ENCODE data around the gene UBE2Q2. TPM values are rescaled to one million over a fixed set of nuclear protein-coding genes. Genes with fewer than 3 reads are reported as not detected.

Gene UBE2Q2
- polyA plus RNA-seq, 3 donors, result 13.6 to 22.1 (median 20.9) TPM

GRCh38 chr15:75929799-75930565, 86.7 kb downstream of the UBE2Q2 start:
- H3K27me3 Mint-ChIP-seq (ENCODE audit: low read depth in 3 of 3), result no peaks in the 10 kb centered on the region

GRCh38 chr15:75930866-75931265, 87.6 kb downstream of the UBE2Q2 start:
- peak overlapping the region in 1 of 7 donors; percentile 40 for H3K27ac Mint-ChIP-seq
- no peaks in the 10 kb centered on the region for H3K79me2 ChIP-seq (ENCODE audit: insufficient read depth, low read length)
- H3K27ac ChIP-seq (ENCODE audit: low read depth in 1 of 2, low read length in 2 of 2), result no peak overlapping the region

More at GRCh38 chr15:75929799-75930565, 86.7 kb downstream of the UBE2Q2 start:
- Histone ChIP-seq H3K4me3 (replicated peaks in 1 of 3; ENCODE audit: low read depth in 2 of 3, low read length in 3 of 3) (no peak overlapping the region), H4K20me1 (ENCODE audit: insufficient read depth, low read length) (no peaks in the 10 kb centered on the region), H3K9me3 (replicated peaks in 1 of 2; ENCODE audit: control insufficient read depth in 1 of 2, insufficient read depth in 1 of 2, low read length in 2 of 2) (no peaks in the 10 kb centered on the region), H3K27me3 (ENCODE audit: control insufficient read depth in 2 of 2, insufficient read depth in 2 of 2, low read length in 2 of 2) (no peaks in the 10 kb centered on the region), H3K4me2 (replicated peaks; ENCODE audit: extremely low read depth, low read length, poor library complexity, severe bottlenecking) (no peak overlapping the region), H3K36me3 (replicated peaks in 1 of 2; ENCODE audit: control insufficient read depth in 1 of 2, insufficient read depth in 2 of 2, low read length in 2 of 2) (peaks cover 50 to 78% of the 10 kb centered on the region in 2 donors), H3K27ac (ENCODE audit: low read depth in 1 of 2, low read length in 2 of 2) (no peak overlapping the region), H3K79me2 (ENCODE audit: insufficient read depth, low read length) (no peaks in the 10 kb centered on the region), H2AFZ (ENCODE audit: insufficient read depth, low read depth, low read length, poor library complexity, severe bottlenecking) (no peak overlapping the region), H3K9ac (ENCODE audit: insufficient read depth, low read length, poor library complexity, severe bottlenecking) (no peak overlapping the region), H3K4me1 (ENCODE audit: control insufficient read depth in 1 of 2, insufficient read depth in 2 of 2, low read length in 2 of 2) (peaks cover 0 to 8% of the 10 kb centered on the region in 2 donors)
- intact Hi-C loops (cut with micrococcal nuclease), result loop anchor here in 1 of 2 donors (5.0 kb wide), 1 partner anchor 207 kb away; no protein-coding TSS in a partner anchor
- H3K4me1 Mint-ChIP-seq, result peaks cover 9% of the 10 kb centered on the region
- H3K27ac Mint-ChIP-seq, result no peak overlapping the region
- WGBS (ENCODE audit: insufficient coverage), result 80% methylated on average over 1 of the region's 5 CpGs
- no peak overlapping the region for H3K4me3 Mint-ChIP-seq
- TF ChIP-seq CTCF (IDR thresholded peaks at IDR 0.05), result no peak
- no peaks in the 10 kb centered on the region for H3K9me3 Mint-ChIP-seq
- no peak for DNase-seq
- H3K36me3 Mint-ChIP-seq, result peaks cover 56 to 66% of the 10 kb centered on the region in 2 donors

More at GRCh38 chr15:75930866-75931265, 87.6 kb downstream of the UBE2Q2 start:
- Mint-ChIP-seq H3K36me3 (peaks cover 60 to 66% of the 10 kb centered on the region in 2 donors), H3K4me1 (peaks cover 3% of the 10 kb centered on the region), H3K27me3 (ENCODE audit: low read depth in 3 of 3) (no peaks in the 10 kb centered on the region), H3K9me3 (no peaks in the 10 kb centered on the region), H3K4me3 (no peak overlapping the region)
- Histone ChIP-seq H2AFZ (ENCODE audit: insufficient read depth, low read depth, low read length, poor library complexity, severe bottlenecking) (no peak overlapping the region), H3K4me3 (replicated peaks in 1 of 3; ENCODE audit: low read depth in 2 of 3, low read length in 3 of 3) (no peak overlapping the region), H3K9ac (ENCODE audit: insufficient read depth, low read length, poor library complexity, severe bottlenecking) (no peak overlapping the region), H3K4me1 (ENCODE audit: control insufficient read depth in 1 of 2, insufficient read depth in 2 of 2, low read length in 2 of 2) (no peaks in the 10 kb centered on the region), H3K4me2 (replicated peaks; ENCODE audit: extremely low read depth, low read length, poor library complexity, severe bottlenecking) (no peak overlapping the region), H3K27me3 (ENCODE audit: control insufficient read depth in 2 of 2, insufficient read depth in 2 of 2, low read length in 2 of 2) (no peaks in the 10 kb centered on the region), H3K36me3 (replicated peaks in 1 of 2; ENCODE audit: control insufficient read depth in 1 of 2, insufficient read depth in 2 of 2, low read length in 2 of 2) (peaks cover 54 to 87% of the 10 kb centered on the region in 2 donors), H4K20me1 (ENCODE audit: insufficient read depth, low read length) (no peaks in the 10 kb centered on the region), H3K9me3 (replicated peaks in 1 of 2; ENCODE audit: control insufficient read depth in 1 of 2, insufficient read depth in 1 of 2, low read length in 2 of 2) (no peaks in the 10 kb centered on the region)
- no peak for TF ChIP-seq CTCF (IDR thresholded peaks at IDR 0.05)
- intact Hi-C loops (cut with micrococcal nuclease), result no loop called here
- DNase-seq, result no peak
- no CpG with 5 or more reads among the region's 2 CpGs for WGBS (ENCODE audit: insufficient coverage)

All from CD14-positive monocyte (primary cell).